ENCODE data around the gene HYAL1. TPM values are rescaled to one million over a fixed set of nuclear protein-coding genes. Genes with fewer than 3 reads are reported as not detected.

HYAL1 gene
- polyA plus RNA-seq, 2 of the 4 experiments (the other 2 are of a cell fraction): 0.62 to 1.1 TPM

- no peak within 1 kb of the TSS for H3K4me2 ChIP-seq
- H3K9me3 ChIP-seq: no peaks in the 10 kb centered on the region
- CTCF ChIA-PET: interaction anchor here (0.8 to 3.3 kb wide), 8 partner anchors 9 to 88 kb away, joined by 3 to 13 read pairs (median 4); partner anchors contain the start of genes GNAT1 and TUSC2
- POLR2A ChIA-PET: interaction anchor here (1.2 to 1.4 kb wide), 3 partner anchors 13 to 43 kb away, joined by 5 to 7 read pairs (median 5); partner anchors contain the start of genes GNAI2 and IFRD2
- no peak for DNase-seq (ENCODE audit: low read depth in 1 of 2, low spot score in 1 of 2)
- no peak within 1 kb of the TSS for H3K4me3 ChIP-seq
- no peak within 1 kb of the TSS for H3K27ac ChIP-seq
- WGBS (ENCODE audit: missing lambda C conversion rate): no CpG with 5 or more reads among the region's 2 CpGs
- ATAC-seq: peak in 1 of 2 experiments; percentile 10; a peak in 1 of 6 replicates
- H3K4me1 ChIP-seq: no peaks in the 10 kb centered on the region
- FAIRE-seq: no peak
- TF ChIP-seq SMC3 (IDR thresholded peaks at IDR 0.05) (no peak), HMGXB4 (CRISPR knock-in tag; IDR thresholded peaks at IDR 0.05; ENCODE audit: borderline replicate concordance) (no peak), MAFK (IDR thresholded peaks at IDR 0.05; ENCODE audit: partially characterized antibody) (no peak), BHLHE40 (IDR thresholded peaks at IDR 0.05; ENCODE audit: low read depth, low read length) (no peak), ELK1 (IDR thresholded peaks at IDR 0.05; ENCODE audit: low read depth, low read length) (no peak), MAX (IDR thresholded peaks at IDR 0.05) (no peak), USF2 (IDR thresholded peaks at IDR 0.05) (no peak), FOSB (CRISPR knock-in tag; IDR thresholded peaks at IDR 0.05) (no peak), RCOR1 (IDR thresholded peaks at IDR 0.05; ENCODE audit: low read depth, low read length) (no peak), FOSL2 (IDR thresholded peaks at IDR 0.05) (no peak), FOSL2 (CRISPR knock-in tag; IDR thresholded peaks at IDR 0.05) (no peak), CHD4 (IDR thresholded peaks at IDR 0.05; ENCODE audit: borderline replicate concordance) (no peak), CBX8 (IDR thresholded peaks at IDR 0.05) (no peak)
Observed at GRCh38 chr3:50278880-50279224, 24.5 kb downstream of the HYAL1 start, which contains the start of gene LSMEM2. Gene LSMEM2, plus strand, starts transcription at chr3:50279087. Its CDS starts 27 bp downstream, at chr3:50279114.

- no peak overlapping the region for H3K4me3 ChIP-seq
- no peaks in the 10 kb centered on the region for H3K9me3 ChIP-seq
- ChIA-PET POLR2A (interaction anchor here (0.6 to 1.4 kb wide), 2 partner anchors 13 to 43 kb away, joined by 5 read pairs; partner anchors contain the start of gene GNAI2), CTCF (interaction anchor here (1.4 to 8.0 kb wide), 7 partner anchors 10 to 84 kb away, joined by 4 to 67 read pairs (median 6); no protein-coding TSS in a partner anchor)
- 76% methylated on average over 4 of the region's 4 CpGs for WGBS (ENCODE audit: missing lambda C conversion rate)
- no peak for TF ChIP-seq ZNF302 (CRISPR knock-in tag; IDR thresholded peaks at IDR 0.05)
- no peak for TF ChIP-seq SMC3 (IDR thresholded peaks at IDR 0.05)
- no peak for TF ChIP-seq RCOR1 (IDR thresholded peaks at IDR 0.05; ENCODE audit: low read depth, low read length)
- no peak for TF ChIP-seq CBX2 (IDR thresholded peaks at IDR 0.05; ENCODE audit: borderline replicate concordance, low read depth)
- no peak for TF ChIP-seq PHF8 (IDR thresholded peaks at IDR 0.05; ENCODE audit: borderline replicate concordance, low read depth)
- TF ChIP-seq NR3C1 (IDR thresholded peaks at IDR 0.05): no peak
- H3K27ac ChIP-seq: no peak overlapping the region
- H3K4me1 ChIP-seq: peaks cover under 1% of the 10 kb centered on the region; the same call in 1 of the 3 replicates
- ATAC-seq (peak; percentile 5 to 37; a peak in 4 of 6 replicates), FAIRE-seq (no peak), DNase-seq (ENCODE audit: low read depth in 1 of 2, low spot score in 1 of 2) (no peak)
- no peak overlapping the region for H3K4me2 ChIP-seq
Observed at GRCh38 chr3:50278123-50278879, 25.1 kb downstream of the HYAL1 start.

- H3K27ac ChIP-seq: no peak overlapping the region
- no peak overlapping the region for H3K4me2 ChIP-seq
- no peak overlapping the region for H3K4me3 ChIP-seq
- FAIRE-seq: no peak
- POLR2A ChIA-PET: no interaction called here
- no peak for DNase-seq (ENCODE audit: low read depth in 1 of 2, low spot score in 1 of 2)
- ATAC-seq: no peak
- no peaks in the 10 kb centered on the region for H3K9me3 ChIP-seq
- CTCF ChIA-PET: interaction anchor here (0.7 to 8.0 kb wide), 7 partner anchors 12 to 82 kb away, joined by 3 to 67 read pairs (median 4); no protein-coding TSS in a partner anchor
- peaks cover 7% of the 10 kb centered on the region; the same call in 1 of the 3 replicates for H3K4me1 ChIP-seq
- WGBS (ENCODE audit: missing lambda C conversion rate): 95% methylated on average over 17 of the region's 17 CpGs
- TF ChIP-seq FOSB (CRISPR knock-in tag; IDR thresholded peaks at IDR 0.05) (no peak), HDAC2 (IDR thresholded peaks at IDR 0.05) (no peak), ZNF302 (CRISPR knock-in tag; IDR thresholded peaks at IDR 0.05) (no peak), MYC (IDR thresholded peaks at IDR 0.05; ENCODE audit: borderline replicate concordance, low read length) (no peak), SMC3 (IDR thresholded peaks at IDR 0.05) (no peak), EP300 (IDR thresholded peaks at IDR 0.05) (no peak), HOXB13 (CRISPR knock-in tag; IDR thresholded peaks at IDR 0.05; ENCODE audit: low read depth) (no peak), RNF2 (IDR thresholded peaks at IDR 0.05; ENCODE audit: borderline replicate concordance, low read depth) (no peak), PBX3 (IDR thresholded peaks at IDR 0.05) (no peak), TFCP2L1 (CRISPR knock-in tag; IDR thresholded peaks at IDR 0.05) (no peak), BCL3 (IDR thresholded peaks at IDR 0.05) (no peak), SREBF2 (IDR thresholded peaks at IDR 0.05) (no peak), ZC3H11A (IDR thresholded peaks at IDR 0.05) (no peak)
Observed at GRCh38 chr3:50276762-50277101, 26.6 kb downstream of the HYAL1 start.
